PC-3 (cell line): ENCODE measurements around the gene ZNF830.

Source experiments
- EZH2 ChIP-seq: fragments of 300-600 bp; sonication (generic); IDR thresholded peaks from one replicate; pipeline ENCODE4 v1.6.1; 2017; ENCODE audit warnings: antibody characterized with exemption, mild to moderate bottlenecking, low read length; ENCODE audit not compliant: unreplicated experiment
- EZH2phosphoT487 ChIP-seq: fragments of 300-600 bp; sonication (generic); IDR thresholded peaks from 2 replicates; pipeline ENCODE4 v1.6.1; 2018; ENCODE audit warnings: mild to moderate bottlenecking, antibody characterized with exemption, low read length, borderline replicate concordance
- TF ChIP-seq, protein P1 (sequence below): fragments of 300-600 bp; sonication (generic); conservative IDR thresholded peaks from 2 replicates; pipeline ENCODE4 v1.5.1; 2017; ENCODE audit warnings: antibody characterized with exemption, low read depth, mild to moderate bottlenecking, low read length

DNA sequence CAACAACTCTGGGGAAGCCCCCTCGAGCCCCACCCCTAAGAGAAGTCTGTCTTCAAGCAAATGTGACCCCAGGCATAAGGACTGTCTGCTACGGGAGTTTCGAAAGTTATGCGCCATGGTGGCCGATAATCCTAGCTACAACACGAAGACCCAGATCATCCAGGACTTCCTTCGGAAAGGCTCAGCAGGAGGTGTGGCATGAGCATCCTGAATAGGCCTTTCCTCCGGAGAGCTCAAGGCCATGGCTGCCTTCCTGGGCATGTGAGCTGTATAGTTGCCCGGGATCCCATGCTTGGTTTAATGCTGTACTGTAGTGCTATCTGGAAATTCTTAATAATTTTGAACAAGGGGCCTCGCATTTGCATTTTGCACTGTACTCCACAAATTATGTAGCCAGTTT is 28.1 kb downstream of the ZNF830 start:
- TF ChIP-seq, protein P1, sequence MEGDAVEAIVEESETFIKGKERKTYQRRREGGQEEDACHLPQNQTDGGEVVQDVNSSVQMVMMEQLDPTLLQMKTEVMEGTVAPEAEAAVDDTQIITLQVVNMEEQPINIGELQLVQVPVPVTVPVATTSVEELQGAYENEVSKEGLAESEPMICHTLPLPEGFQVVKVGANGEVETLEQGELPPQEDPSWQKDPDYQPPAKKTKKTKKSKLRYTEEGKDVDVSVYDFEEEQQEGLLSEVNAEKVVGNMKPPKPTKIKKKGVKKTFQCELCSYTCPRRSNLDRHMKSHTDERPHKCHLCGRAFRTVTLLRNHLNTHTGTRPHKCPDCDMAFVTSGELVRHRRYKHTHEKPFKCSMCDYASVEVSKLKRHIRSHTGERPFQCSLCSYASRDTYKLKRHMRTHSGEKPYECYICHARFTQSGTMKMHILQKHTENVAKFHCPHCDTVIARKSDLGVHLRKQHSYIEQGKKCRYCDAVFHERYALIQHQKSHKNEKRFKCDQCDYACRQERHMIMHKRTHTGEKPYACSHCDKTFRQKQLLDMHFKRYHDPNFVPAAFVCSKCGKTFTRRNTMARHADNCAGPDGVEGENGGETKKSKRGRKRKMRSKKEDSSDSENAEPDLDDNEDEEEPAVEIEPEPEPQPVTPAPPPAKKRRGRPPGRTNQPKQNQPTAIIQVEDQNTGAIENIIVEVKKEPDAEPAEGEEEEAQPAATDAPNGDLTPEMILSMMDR, result no peak
- TF ChIP-seq EZH2, result no peak
- TF ChIP-seq EZH2phosphoT487, result no peak
